Measurements from ENCODE around the gene RAD23A.

RAD23A gene

DNA sequence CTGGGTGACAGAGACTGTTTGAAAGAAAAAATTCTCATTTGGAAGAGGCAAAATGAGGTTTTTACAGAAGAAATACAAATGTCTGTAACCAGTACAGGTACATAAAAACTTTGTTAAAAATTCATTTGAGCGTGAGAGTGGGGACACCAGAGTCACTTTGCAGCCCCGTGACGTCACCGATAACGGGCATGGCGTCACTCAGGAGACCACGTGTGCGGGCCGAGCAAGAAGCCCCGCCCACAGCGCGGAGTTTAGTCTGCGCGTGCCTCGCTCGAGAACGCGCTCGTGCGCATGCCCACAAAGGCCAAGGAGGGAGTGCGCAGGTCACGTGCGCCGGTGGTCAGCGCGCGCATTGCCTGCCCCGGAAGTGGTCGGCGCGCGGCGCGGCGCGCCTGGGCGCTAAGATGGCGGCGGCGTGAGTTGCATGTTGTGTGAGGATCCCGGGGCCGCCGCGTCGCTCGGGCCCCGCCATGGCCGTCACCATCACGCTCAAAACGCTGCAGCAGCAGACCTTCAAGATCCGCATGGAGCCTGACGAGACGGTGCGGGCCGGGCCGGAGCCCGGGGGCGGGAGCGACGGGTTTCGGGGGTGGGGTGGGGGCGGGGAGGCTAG lies at the start of gene RAD23A (continued):
- TF ChIP-seq SCRT2 (tag by site-specific recombination; IDR thresholded peaks at IDR 0.05) = no peak
- peak; percentile 23; the same call in 1 of the 2 replicates for TF ChIP-seq WT1 (tag by site-specific recombination; IDR thresholded peaks at IDR 0.05)
- TF ChIP-seq ZNF785 (tag by site-specific recombination; IDR thresholded peaks at IDR 0.05) = no peak
- TF ChIP-seq, protein P1, sequence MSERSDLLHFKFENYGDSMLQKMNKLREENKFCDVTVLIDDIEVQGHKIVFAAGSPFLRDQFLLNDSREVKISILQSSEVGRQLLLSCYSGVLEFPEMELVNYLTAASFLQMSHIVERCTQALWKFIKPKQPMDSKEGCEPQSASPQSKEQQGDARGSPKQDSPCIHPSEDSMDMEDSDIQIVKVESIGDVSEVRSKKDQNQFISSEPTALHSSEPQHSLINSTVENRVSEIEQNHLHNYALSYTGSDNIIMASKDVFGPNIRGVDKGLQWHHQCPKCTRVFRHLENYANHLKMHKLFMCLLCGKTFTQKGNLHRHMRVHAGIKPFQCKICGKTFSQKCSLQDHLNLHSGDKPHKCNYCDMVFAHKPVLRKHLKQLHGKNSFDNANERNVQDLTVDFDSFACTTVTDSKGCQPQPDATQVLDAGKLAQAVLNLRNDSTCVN (tag by site-specific recombination; optimal IDR thresholded peaks at IDR 0.05) = peak; percentile 100
- TF ChIP-seq ZNF610 (tag by site-specific recombination; IDR thresholded peaks at IDR 0.05; ENCODE audit: borderline replicate concordance) = no peak
- TF ChIP-seq, protein P2, sequence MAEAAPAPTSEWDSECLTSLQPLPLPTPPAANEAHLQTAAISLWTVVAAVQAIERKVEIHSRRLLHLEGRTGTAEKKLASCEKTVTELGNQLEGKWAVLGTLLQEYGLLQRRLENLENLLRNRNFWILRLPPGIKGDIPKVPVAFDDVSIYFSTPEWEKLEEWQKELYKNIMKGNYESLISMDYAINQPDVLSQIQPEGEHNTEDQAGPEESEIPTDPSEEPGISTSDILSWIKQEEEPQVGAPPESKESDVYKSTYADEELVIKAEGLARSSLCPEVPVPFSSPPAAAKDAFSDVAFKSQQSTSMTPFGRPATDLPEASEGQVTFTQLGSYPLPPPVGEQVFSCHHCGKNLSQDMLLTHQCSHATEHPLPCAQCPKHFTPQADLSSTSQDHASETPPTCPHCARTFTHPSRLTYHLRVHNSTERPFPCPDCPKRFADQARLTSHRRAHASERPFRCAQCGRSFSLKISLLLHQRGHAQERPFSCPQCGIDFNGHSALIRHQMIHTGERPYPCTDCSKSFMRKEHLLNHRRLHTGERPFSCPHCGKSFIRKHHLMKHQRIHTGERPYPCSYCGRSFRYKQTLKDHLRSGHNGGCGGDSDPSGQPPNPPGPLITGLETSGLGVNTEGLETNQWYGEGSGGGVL (tag by site-specific recombination; IDR thresholded peaks at IDR 0.05) = no peak
- no peak for TF ChIP-seq ZNF571 (tag by site-specific recombination; IDR thresholded peaks at IDR 0.05)
- TF ChIP-seq, protein P3, sequence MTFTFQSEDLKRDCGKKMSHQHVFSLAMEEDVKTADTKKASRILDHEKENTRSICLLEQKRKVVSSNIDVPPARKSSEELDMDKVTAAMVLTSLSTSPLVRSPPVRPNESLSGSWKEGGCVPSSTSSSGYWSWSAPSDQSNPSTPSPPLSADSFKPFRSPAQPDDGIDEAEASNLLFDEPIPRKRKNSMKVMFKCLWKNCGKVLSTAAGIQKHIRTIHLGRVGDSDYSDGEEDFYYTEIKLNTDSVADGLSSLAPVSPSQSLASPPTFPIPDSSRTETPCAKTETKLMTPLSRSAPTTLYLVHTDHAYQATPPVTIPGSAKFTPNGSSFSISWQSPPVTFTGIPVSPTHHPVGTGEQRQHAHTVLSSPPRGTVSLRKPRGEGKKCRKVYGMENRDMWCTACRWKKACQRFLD (tag by site-specific recombination; IDR thresholded peaks at IDR 0.05) = no peak
- TF ChIP-seq ZBTB17 (tag by site-specific recombination; IDR thresholded peaks at IDR 0.05) = peak; percentile 61; the same call in 1 of the 2 replicates
- no peak for TF ChIP-seq ZNF426 (tag by site-specific recombination; IDR thresholded peaks at IDR 0.05)
- TF ChIP-seq ZNF416 (tag by site-specific recombination; IDR thresholded peaks at IDR 0.05) = no peak
- no peak for TF ChIP-seq ZNF366 (tag by site-specific recombination; conservative IDR thresholded peaks at IDR 0.05)
- peak; percentile 69 for TF ChIP-seq ZNF660 (tag by site-specific recombination; IDR thresholded peaks at IDR 0.05)
- no peak for TF ChIP-seq ZNF529 (tag by site-specific recombination; IDR thresholded peaks at IDR 0.05; ENCODE audit: insufficient replicate concordance)
- peak; percentile 49 for TF ChIP-seq ZBTB8A (tag by site-specific recombination; IDR thresholded peaks at IDR 0.05)
- no peak for TF ChIP-seq ZBTB48 (tag by site-specific recombination; IDR thresholded peaks at IDR 0.05)
- TF ChIP-seq, protein P4, sequence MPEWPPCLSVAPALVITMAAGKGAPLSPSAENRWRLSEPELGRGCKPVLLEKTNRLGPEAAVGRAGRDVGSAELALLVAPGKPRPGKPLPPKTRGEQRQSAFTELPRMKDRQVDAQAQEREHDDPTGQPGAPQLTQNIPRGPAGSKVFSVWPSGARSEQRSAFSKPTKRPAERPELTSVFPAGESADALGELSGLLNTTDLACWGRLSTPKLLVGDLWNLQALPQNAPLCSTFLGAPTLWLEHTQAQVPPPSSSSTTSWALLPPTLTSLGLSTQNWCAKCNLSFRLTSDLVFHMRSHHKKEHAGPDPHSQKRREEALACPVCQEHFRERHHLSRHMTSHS (tag by site-specific recombination; IDR thresholded peaks at IDR 0.05) = no peak
- TF ChIP-seq GLIS1 (tag by site-specific recombination; IDR thresholded peaks at IDR 0.05) = 0 out of 2 replicates have a peak, but pooled peaks have one; percentile 18
- TF ChIP-seq, protein P5, sequence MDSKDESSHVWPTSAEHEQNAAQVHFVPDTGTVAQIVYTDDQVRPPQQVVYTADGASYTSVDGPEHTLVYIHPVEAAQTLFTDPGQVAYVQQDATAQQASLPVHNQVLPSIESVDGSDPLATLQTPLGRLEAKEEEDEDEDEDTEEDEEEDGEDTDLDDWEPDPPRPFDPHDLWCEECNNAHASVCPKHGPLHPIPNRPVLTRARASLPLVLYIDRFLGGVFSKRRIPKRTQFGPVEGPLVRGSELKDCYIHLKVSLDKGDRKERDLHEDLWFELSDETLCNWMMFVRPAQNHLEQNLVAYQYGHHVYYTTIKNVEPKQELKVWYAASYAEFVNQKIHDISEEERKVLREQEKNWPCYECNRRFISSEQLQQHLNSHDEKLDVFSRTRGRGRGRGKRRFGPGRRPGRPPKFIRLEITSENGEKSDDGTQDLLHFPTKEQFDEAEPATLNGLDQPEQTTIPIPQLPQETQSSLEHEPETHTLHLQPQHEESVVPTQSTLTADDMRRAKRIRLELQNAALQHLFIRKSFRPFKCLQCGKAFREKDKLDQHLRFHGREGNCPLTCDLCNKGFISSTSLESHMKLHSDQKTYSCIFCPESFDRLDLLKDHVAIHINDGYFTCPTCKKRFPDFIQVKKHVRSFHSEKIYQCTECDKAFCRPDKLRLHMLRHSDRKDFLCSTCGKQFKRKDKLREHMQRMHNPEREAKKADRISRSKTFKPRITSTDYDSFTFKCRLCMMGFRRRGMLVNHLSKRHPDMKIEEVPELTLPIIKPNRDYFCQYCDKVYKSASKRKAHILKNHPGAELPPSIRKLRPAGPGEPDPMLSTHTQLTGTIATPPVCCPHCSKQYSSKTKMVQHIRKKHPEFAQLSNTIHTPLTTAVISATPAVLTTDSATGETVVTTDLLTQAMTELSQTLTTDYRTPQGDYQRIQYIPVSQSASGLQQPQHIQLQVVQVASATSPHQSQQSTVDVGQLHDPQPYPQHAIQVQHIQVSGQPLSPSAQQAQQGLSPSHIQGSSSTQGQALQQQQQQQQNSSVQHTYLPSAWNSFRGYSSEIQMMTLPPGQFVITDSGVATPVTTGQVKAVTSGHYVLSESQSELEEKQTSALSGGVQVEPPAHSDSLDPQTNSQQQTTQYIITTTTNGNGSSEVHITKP (tag by site-specific recombination; IDR thresholded peaks at IDR 0.05) = peak; percentile 79; the same call in 1 of the 2 replicates
- no peak for TF ChIP-seq ZNF707 (tag by site-specific recombination; IDR thresholded peaks at IDR 0.05)
- peak; percentile 87 for TF ChIP-seq SP3 (tag by site-specific recombination; IDR thresholded peaks at IDR 0.05)
- no peak for TF ChIP-seq ZNF114 (tag by site-specific recombination; IDR thresholded peaks at IDR 0.05)
- TF ChIP-seq ZNF175 (tag by site-specific recombination; IDR thresholded peaks at IDR 0.05) = no peak
- TF ChIP-seq ZNF341 (tag by site-specific recombination; IDR thresholded peaks at IDR 0.05; ENCODE audit: low read depth) = no peak
- TF ChIP-seq, protein P6, sequence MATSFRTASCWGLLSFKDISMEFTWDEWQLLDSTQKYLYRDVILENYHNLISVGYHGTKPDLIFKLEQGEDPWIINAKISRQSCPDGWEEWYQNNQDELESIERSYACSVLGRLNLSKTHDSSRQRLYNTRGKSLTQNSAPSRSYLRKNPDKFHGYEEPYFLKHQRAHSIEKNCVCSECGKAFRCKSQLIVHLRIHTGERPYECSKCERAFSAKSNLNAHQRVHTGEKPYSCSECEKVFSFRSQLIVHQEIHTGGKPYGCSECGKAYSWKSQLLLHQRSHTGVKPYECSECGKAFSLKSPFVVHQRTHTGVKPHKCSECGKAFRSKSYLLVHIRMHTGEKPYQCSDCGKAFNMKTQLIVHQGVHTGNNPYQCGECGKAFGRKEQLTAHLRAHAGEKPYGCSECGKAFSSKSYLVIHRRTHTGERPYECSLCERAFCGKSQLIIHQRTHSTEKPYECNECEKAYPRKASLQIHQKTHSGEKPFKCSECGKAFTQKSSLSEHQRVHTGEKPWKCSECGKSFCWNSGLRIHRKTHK (tag by site-specific recombination; IDR thresholded peaks at IDR 0.05) = no peak
- TF ChIP-seq, protein P7, sequence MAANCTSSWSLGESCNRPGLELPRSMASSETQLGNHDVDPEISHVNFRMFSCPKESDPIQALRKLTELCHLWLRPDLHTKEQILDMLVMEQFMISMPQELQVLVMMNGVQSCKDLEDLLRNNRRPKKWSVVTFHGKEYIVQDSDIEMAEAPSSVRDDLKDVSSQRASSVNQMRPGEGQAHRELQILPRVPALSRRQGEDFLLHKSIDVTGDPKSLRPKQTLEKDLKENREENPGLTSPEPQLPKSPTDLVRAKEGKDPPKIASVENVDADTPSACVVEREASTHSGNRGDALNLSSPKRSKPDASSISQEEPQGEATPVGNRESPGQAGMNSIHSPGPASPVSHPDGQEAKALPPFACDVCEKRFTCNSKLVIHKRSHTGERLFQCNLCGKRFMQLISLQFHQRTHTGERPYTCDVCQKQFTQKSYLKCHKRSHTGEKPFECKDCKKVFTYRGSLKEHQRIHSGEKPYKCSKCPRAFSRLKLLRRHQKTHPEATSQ (tag by site-specific recombination; IDR thresholded peaks at IDR 0.05) = no peak
- TF ChIP-seq KLF1 (tag by site-specific recombination; IDR thresholded peaks at IDR 0.05) = no peak
- no peak for TF ChIP-seq ZNF621 (tag by site-specific recombination; IDR thresholded peaks at IDR 0.05)

Data from HEK293 (cell line).